HG03064 (cell line): ENCODE data around the gene MGST2.

Experiments used
- ATAC-seq: cut with Tn5 transposase; IDR thresholded peaks from one replicate; pipeline ENCODE4 v1.9.1; 2021; ENCODE audit warnings: low read depth; ENCODE audit not compliant: unreplicated experiment

MGST2 gene

GRCh38 chr4:139669335-139669734 is 3.7 kb downstream of the MGST2 start:
- no peak for ATAC-seq

- ATAC-seq: no peak
These were observed 4.3 kb downstream of the MGST2 start for GRCh38 chr4:139669890-139670289.

GRCh38 chr4:139670775-139671174 is 5.2 kb downstream of the MGST2 start:
- no peak for ATAC-seq

- no peak for ATAC-seq
These were observed 6.6 kb downstream of the MGST2 start for GRCh38 chr4:139672215-139672614.

GRCh38 chr4:139672732-139673131 is 7.1 kb downstream of the MGST2 start:
- ATAC-seq: no peak

GRCh38 chr4:139674875-139675550 is 9.4 kb downstream of the MGST2 start:
- no peak for ATAC-seq

- ATAC-seq: no peak
These were observed 10.0 kb downstream of the MGST2 start for GRCh38 chr4:139675651-139676050.

- ATAC-seq: no peak
These were observed 10.7 kb downstream of the MGST2 start for GRCh38 chr4:139676365-139676764.

GRCh38 chr4:139676913-139677585 is 11.4 kb downstream of the MGST2 start:
- ATAC-seq: no peak

- no peak for ATAC-seq
These were observed 16.7 kb downstream of the MGST2 start for GRCh38 chr4:139682309-139682708.

- no peak for ATAC-seq
These were observed 17.1 kb downstream of the MGST2 start for GRCh38 chr4:139682741-139683151.

- ATAC-seq: no peak
These were observed 18.7 kb downstream of the MGST2 start for GRCh38 chr4:139684351-139684750.

- no peak for ATAC-seq
These were observed 19.6 kb downstream of the MGST2 start for GRCh38 chr4:139685180-139685579.

- no peak for ATAC-seq
These were observed 20.5 kb downstream of the MGST2 start for GRCh38 chr4:139686130-139686529.

- ATAC-seq: no peak
These were observed 21.4 kb downstream of the MGST2 start for GRCh38 chr4:139686988-139687387.

GRCh38 chr4:139689093-139689722 is 23.6 kb downstream of the MGST2 start:
- no peak for ATAC-seq

- no peak for ATAC-seq
These were observed 24.8 kb downstream of the MGST2 start for GRCh38 chr4:139690419-139690818.

- no peak for ATAC-seq
These were observed 26.8 kb downstream of the MGST2 start for GRCh38 chr4:139692309-139693012.

GRCh38 chr4:139694522-139695107 is 29.0 kb downstream of the MGST2 start:
- ATAC-seq: no peak

- no peak for ATAC-seq
These were observed 30.9 kb downstream of the MGST2 start for GRCh38 chr4:139696491-139696890.
